COLO829 (cell line): ENCODE results near the gene CGA.
A peak's percentile ranks its signal among the peaks of the same experiment; 100 is the strongest.

ENCODE experiments used
- DNase-seq: peaks from one replicate; pipeline ENCODE4 v3.0.0; 2012; ENCODE audit warnings: low spot score

Gene CGA

GRCh38 chr6:87088076-87088475 is 6.8 kb downstream of the CGA start:
- no peak for DNase-seq

- no peak for DNase-seq
Measured at GRCh38 chr6:87082160-87082721, 12.7 kb downstream of the CGA start.

DNA sequence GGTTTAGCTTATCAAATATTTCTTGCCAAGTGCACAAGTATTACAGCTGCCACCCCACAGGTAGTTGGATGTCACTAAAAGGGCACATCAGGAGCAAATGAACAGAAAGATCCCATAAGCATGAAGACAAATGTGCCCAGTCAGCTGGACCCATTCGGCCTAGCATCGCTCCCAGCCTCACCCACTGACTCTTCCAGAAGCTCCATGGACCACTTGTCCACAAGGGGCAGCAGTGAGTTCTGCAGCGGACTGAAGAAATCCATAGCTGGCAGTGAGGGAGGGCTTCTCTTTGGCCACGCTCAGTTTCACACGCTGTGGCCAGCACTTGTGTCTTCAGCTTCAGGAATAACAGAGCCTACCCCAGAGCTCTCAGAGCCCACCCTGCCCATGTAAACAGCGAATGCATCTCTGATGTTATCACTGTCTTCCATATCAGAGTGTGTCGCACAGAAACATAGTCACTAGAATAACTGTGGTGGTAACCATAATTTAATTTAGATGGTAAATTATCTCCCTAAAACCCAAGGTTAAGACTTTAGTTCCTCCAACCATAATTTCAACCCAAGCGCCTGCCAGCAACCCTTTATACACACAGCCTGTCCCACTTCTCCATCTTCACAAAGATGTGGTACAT is 15.8 kb downstream of the CGA start:
- peak; percentile 72 for DNase-seq

DNA sequence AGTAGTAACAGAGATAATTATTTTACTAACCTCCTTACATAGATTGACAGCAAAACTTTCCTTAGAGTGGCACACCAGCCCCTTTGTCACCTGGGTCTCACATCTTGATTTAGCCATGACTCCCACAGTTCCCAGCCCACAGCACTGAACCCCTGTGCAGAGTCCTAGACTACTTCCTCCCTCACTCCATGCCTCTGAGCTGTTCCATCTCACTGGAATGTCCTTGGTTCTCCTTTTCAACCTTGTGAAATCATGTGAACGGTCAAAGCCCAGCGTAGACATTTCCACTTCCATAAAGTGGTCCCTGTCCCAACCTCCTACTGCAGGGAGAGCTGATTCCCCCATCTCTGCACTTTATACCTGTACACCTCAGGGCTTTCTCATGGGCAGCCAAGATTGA is 19.7 kb downstream of the CGA start:
- DNase-seq, result no peak

DNA sequence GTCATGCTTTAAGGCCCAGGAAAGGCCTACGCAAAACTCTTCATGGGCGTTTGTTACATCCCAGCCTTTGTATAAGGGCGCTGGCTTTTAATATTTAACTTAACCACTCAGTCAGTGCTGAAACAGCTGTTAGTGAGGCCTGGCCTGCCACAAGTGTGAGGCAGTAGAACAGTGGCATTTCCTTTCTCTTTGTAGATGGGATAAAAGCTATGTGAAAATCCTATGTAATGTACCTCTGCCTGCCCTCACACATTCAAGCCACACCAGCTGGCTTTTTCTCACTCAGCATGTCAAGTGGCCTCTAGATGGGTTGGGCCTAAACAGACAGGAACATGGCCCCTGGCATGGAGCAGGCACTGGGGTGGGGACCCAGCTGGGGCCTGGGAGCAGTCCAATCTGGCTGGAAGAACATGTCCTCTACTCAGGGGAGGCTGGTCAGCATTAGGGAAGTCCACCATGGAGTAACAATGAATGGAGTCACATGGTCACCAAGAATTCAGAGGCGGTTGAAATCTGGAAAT is 20.7 kb downstream of the CGA start:
- no peak for DNase-seq

GRCh38 chr6:87071683-87072082 is 23.2 kb downstream of the CGA start:
- no peak for DNase-seq

GRCh38 chr6:87070741-87071140 is 24.2 kb downstream of the CGA start:
- DNase-seq, result no peak

- DNase-seq, result no peak
Measured at GRCh38 chr6:87068795-87069194, 26.1 kb downstream of the CGA start.

DNA sequence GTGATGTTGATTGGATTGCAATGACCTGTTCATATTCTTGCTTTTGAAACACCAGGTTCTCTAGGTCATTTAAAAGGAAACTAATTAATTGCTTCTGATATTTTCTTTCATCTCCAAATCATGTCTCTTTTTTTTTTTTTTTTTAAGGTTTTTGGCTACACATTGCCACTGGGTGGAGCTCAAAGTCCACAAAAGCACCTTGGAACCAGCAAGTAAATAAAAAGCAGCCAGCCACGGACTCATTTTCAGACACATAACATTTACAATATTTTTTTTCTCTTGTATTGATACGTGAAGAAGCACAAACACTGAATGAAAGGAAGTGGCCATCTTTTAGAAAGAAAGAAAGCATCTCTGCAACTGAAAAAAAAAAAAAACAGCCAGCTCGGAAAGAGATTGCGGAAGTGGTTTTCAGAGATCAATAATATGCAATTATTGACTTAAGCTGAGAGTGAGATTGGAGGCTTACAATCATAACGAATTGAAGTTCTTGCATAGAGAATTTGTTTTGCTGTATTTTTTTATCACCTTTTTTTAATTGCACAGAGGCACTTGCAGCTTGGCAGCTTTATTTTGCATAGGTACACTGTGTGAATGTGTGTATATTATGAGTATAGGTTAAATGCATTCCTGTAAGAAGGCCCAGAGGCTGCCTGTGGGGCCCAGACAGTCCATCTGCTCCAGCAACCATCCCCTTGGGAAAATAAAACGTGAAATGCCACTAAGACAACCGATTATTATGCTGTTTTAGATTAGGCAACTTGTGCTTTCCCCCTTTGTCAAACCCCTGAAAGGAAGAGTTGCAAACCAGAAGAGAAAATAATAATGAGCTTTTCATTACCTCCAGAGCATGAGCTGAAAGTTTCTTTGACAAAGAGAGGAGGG is 28.2 kb downstream of the CGA start:
- peak; percentile 49 for DNase-seq

- DNase-seq, result no peak
Measured at GRCh38 chr6:87065117-87065516, 29.8 kb downstream of the CGA start.

DNA sequence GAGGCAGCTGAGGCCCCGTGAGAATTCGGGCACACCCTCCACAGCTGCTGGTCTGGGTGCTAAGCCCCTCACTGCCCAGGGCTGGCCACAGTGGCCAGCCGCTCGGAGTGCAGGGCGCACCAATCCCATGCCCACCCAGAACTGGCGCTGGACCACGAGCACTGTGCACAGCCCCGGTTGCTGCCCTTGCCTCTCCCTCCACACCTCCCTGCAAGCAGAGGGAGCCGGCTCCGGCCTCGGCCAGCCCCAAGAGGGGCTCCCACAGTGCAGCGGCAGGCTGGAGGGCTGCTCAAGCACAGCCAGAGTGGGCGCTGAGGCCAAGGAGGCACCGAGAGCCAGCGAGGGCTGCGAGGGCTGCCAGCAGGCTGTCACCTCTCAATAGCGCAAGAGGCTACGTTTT is 35.0 kb downstream of the CGA start:
- no peak for DNase-seq

GRCh38 chr6:87054143-87054833 is 40.6 kb downstream of the CGA start:
- no peak for DNase-seq

DNA sequence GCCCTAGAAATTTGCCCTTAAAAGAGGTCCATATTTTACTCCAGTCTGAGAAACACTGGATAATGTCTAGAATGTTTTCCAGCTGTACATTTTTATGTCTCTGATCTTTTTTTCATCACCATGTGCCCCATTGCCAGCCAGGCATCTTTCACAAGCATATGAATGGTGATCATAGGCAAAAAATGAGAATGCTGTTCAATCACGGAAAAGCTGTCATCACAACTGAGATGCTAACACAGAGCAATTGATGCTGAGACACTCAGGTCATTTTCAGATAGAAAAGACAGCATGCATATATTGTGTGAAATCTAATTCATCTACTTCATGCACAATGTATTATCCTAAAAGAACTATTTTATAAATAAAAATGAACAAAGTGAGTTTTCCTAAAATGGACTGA is 41.6 kb downstream of the CGA start:
- no peak for DNase-seq

DNA sequence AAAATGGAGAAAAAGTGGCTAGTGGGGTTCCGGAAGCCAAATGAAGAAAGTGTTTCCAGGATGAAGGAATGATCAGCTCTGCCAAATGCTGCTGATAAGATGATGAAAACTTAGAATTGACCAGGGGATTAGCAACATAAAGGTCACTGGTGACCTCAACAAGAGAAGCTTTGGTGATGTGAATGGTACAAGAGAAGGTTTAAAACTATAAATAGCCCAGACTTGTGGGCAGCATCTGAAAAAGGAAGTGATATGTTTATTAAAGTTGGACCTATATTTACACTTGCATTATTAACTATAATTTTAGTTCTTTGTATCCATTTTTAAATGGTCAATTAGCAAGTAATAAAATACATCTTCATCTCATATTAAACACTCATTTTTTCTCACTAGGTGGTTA is 45.1 kb downstream of the CGA start:
- DNase-seq, result no peak

GRCh38 chr6:87045521-87046075 is 49.3 kb downstream of the CGA start:
- no peak for DNase-seq

DNA sequence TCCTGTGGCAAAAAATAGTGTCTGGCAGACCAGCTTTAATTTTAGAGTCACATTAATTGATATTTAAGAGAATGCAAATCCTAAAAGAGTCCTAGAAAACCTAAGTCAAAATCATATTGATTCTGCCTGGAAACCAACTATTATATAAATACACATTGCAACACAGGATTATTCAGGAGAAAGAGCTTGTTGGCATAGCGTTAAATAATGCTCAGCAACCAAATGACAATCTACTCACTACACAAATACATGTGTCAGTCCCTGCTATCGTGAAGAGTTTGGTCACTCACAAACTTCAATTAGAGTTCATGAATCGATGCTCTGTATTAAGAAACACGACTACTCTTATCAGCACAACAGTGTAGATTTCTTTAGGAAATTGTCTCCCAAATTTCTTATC is 54.2 kb downstream of the CGA start:
- no peak for DNase-seq
